Activated B cell treated with CpG ODN at 0.5 μM for 24 hours (primary cell): ENCODE results near the gene SNX13. TPM values are rescaled to one million over a fixed set of nuclear protein-coding genes. Genes with fewer than 3 reads are reported as not detected.

ENCODE experiments used
- ATAC-seq: fragments of 200-7000 bp; cut with Tn5 transposase; one replicate; pipeline ENCODE4 v1.10.0; 2021; ENCODE audit warnings: low read depth, mild to moderate bottlenecking, moderate library complexity
- CTCF ChIA-PET: fragments of 350-600 bp; sonication (Branson Sonifier 250); formaldehyde crosslinking; loops from one replicate; lab custom pipeline; 2021; ENCODE audit warnings: antibody characterized with exemption; lab: Charles Lee
- POLR2A ChIA-PET: fragments of 350-600 bp; sonication (Branson Sonifier 250); formaldehyde crosslinking; loops from one replicate; lab custom pipeline; 2021; ENCODE audit warnings: antibody characterized with exemption; lab: Charles Lee
- DNase-seq: peaks from one replicate; pipeline ENCODE4 v3.0.0; 2022
- H3K27ac Mint-ChIP-seq: one replicate; pipeline ENCODE4 v1.8.0; 2020; ENCODE audit warnings: mixed read lengths
- H3K27me3 Mint-ChIP-seq: one replicate; pipeline ENCODE4 v1.8.0; 2021; ENCODE audit warnings: mixed read lengths
- H3K36me3 Mint-ChIP-seq: one replicate; pipeline ENCODE4 v1.8.0; 2021; ENCODE audit warnings: low read depth, mixed read lengths
- H3K4me1 Mint-ChIP-seq: one replicate; pipeline ENCODE4 v1.8.0; 2021; ENCODE audit warnings: mixed read lengths
- H3K4me3 Mint-ChIP-seq: one replicate; pipeline ENCODE4 v1.8.0; 2020; ENCODE audit warnings: mild to moderate bottlenecking, mixed read lengths
- H3K9me3 Mint-ChIP-seq: one replicate; pipeline ENCODE4 v1.8.0; 2020; ENCODE audit warnings: mixed read lengths
- CTCF ChIP-seq: fragments of 200-600 bp; IDR thresholded peaks from one replicate; pipeline ENCODE4 v1.8.0; 2022; ENCODE audit warnings: antibody characterized with exemption, mild to moderate bottlenecking
- intact Hi-C: fragments of 100-400 bp; cut with micrococcal nuclease; formaldehyde crosslinking; loops from one replicate; pipeline ENCODE4 v1.15.1; 2024
- total RNA-seq: library from RNA; stranded (reverse); gene quantifications from 2 replicates; pipeline ENCODE4 v1.2.3, GENCODE V29; 2022

The SNX13 gene
- total RNA-seq, 1 donor from 2014 or later = 46.5 TPM

GRCh38 chr7:17936321-17936720 is 4.0 kb downstream of the SNX13 start:
- Mint-ChIP-seq H3K36me3 (peaks cover 17% of the 10 kb centered on the region), H3K9me3 (no peaks in the 10 kb centered on the region), H3K4me1 (peaks cover 71% of the 10 kb centered on the region), H3K27ac (no peak overlapping the region), H3K27me3 (no peaks in the 10 kb centered on the region), H3K4me3 (no peak overlapping the region)
- DNase-seq (no peak), ATAC-seq (no peak)
- POLR2A ChIA-PET = no interaction called here
- CTCF ChIA-PET = no interaction called here
- intact Hi-C loops = loop anchor here (5.0 kb wide), 2 partner anchors 1179 to 1771 kb away; partner anchors contain the start of gene POLR1F
- no peak for TF ChIP-seq CTCF

GRCh38 chr7:17934612-17935240 is 5.6 kb downstream of the SNX13 start:
- POLR2A ChIA-PET = interaction anchor here (0.6 kb wide), 1 partner anchor 46 kb away, joined by 3 read pairs; no protein-coding TSS in a partner anchor
- Mint-ChIP-seq H3K36me3 (peaks cover 8% of the 10 kb centered on the region), H3K4me3 (peak overlapping the region; percentile 24), H3K27ac (peak overlapping the region; percentile 59), H3K9me3 (no peaks in the 10 kb centered on the region), H3K4me1 (peaks cover 77% of the 10 kb centered on the region), H3K27me3 (no peaks in the 10 kb centered on the region)
- ATAC-seq = no peak
- TF ChIP-seq CTCF = no peak
- intact Hi-C loops = loop anchor here (2.0 to 5.0 kb wide), 3 partner anchors 14 to 1773 kb away; partner anchors contain the start of gene POLR1F
- CTCF ChIA-PET = no interaction called here
- no peak for DNase-seq

GRCh38 chr7:17934094-17934493 is 6.2 kb downstream of the SNX13 start:
- ChIA-PET POLR2A (interaction anchor here (0.6 to 0.8 kb wide), 2 partner anchors 13 to 47 kb away, joined by 3 to 4 read pairs; no protein-coding TSS in a partner anchor), CTCF (no interaction called here)
- H3K4me3 Mint-ChIP-seq = peak overlapping the region; percentile 24

GRCh38 chr7:17932770-17933169 is 7.5 kb downstream of the SNX13 start:
- Mint-ChIP-seq H3K36me3 (peaks cover 4% of the 10 kb centered on the region), H3K27me3 (no peaks in the 10 kb centered on the region), H3K4me1 (peaks cover 67% of the 10 kb centered on the region), H3K9me3 (no peaks in the 10 kb centered on the region), H3K4me3 (no peak overlapping the region), H3K27ac (no peak overlapping the region)
- DNase-seq (no peak), ATAC-seq (no peak)
- TF ChIP-seq CTCF = no peak
- ChIA-PET POLR2A (no interaction called here), CTCF (no interaction called here)
- intact Hi-C loops = no loop called here

More at GRCh38 chr7:17934094-17934493, 6.2 kb downstream of the SNX13 start:
- Mint-ChIP-seq H3K4me1 (peaks cover 75% of the 10 kb centered on the region), H3K27me3 (no peaks in the 10 kb centered on the region), H3K9me3 (no peaks in the 10 kb centered on the region), H3K36me3 (peaks cover 4% of the 10 kb centered on the region), H3K27ac (peak overlapping the region; percentile 59)
- ATAC-seq = no peak
- DNase-seq = no peak
- intact Hi-C loops = loop anchor here (2.0 kb wide), 1 partner anchor 13 kb away; no protein-coding TSS in a partner anchor
- TF ChIP-seq CTCF = no peak

GRCh38 chr7:17931069-17931468 is 9.2 kb downstream of the SNX13 start:
- ChIA-PET POLR2A (no interaction called here), CTCF (no interaction called here)
- ATAC-seq (no peak), DNase-seq (no peak)
- Mint-ChIP-seq H3K27me3 (no peaks in the 10 kb centered on the region), H3K9me3 (no peaks in the 10 kb centered on the region), H3K27ac (no peak overlapping the region), H3K4me1 (peaks cover 65% of the 10 kb centered on the region), H3K4me3 (no peak overlapping the region), H3K36me3 (peaks cover 3% of the 10 kb centered on the region)
- intact Hi-C loops = no loop called here
- TF ChIP-seq CTCF = no peak
